Medulla oblongata (tissue), 1 donor: Measurements from ENCODE around the gene FLG2.

ENCODE experiments used
- DNase-seq: peaks from one replicate; pipeline ENCODE4 v3.0.0-alpha.2; 2015; ENCODE audit errors: extremely low spot score

Gene FLG2

DNA sequence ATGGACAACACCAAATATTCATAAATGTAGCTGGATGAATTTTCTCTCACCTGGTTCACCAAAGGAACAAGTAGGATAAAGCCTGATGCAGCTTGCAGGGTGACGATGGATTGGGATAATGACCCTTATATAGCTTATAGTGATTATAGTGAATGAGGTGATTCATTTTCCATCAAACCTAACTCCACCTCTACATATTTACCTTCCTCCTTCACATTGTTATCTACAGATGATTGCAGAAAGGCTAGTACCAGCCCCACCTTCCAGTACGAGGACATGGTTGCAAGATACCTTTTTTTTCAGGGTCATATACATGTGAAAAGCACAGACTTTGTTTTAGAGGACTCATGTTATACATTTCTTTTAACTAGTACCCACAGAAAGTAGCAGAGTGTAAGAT is at the start of gene FLG2:
Gene FLG2, minus strand, starts transcription at position 101 of the 400 bp plus-strand sequence. CDS start 1,122 bp downstream, outside the sequence.
- no peak for DNase-seq

DNA sequence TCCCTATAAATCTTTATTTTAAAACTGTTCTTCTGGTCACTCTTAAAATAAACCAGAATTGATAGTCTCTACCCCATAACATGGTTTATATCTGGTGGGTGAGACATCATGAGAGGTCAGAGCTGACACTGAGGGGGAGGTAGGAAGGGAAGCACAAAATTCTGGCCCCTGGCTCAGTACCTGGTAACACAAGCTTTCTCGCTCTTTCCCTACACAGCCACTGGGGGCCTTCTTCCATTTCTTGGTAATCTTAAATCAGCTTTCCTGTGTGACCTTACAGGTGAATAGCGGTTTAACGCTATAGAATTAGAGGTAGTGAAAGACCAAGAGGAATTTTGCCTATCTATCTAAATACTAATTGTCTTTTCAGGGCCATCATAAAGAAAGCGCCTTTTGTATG is 48.9 kb upstream of the FLG2 start:
- no peak for DNase-seq

DNA sequence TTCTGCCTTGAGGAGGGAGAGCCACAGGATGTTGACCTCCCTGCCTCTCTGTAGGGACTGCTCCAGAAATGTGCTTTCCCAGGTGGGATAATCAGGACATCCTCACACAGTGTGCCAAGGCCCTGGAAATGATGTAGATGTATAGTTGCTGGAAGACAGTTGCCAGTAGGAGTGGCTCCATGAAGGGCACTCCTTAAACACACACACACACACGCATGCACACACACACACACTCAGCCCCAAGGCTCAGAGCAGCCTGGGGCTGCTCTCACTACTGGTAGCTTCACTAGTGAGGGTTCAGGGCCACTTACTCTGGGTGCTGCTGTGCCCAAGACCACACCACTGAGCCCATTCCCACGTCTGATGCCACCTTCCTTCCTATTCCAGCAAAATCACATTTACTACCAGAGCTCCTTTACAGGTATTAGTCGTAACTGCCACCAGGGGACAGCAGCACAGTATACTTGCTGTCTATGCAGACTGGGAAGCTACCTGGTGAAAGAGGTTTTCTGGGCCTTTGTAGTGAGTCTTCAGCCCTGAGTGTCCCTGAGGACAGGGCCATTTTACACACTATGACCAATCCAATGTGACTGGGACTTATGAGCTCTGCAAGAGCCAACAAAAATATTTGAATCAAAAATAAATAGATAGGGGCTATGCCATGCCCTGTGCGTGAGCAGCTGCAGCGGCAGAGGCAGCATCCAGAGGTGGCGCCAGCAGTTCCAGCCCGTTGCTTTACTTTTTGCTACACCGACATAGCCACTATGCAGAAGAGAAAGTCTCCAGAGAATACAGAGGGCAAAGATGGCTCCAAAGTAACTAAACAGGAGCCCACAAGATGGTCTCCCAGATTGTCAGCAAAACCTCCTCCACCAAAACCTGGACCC is 39.2 kb upstream of the FLG2 start:
- no peak for DNase-seq

DNA sequence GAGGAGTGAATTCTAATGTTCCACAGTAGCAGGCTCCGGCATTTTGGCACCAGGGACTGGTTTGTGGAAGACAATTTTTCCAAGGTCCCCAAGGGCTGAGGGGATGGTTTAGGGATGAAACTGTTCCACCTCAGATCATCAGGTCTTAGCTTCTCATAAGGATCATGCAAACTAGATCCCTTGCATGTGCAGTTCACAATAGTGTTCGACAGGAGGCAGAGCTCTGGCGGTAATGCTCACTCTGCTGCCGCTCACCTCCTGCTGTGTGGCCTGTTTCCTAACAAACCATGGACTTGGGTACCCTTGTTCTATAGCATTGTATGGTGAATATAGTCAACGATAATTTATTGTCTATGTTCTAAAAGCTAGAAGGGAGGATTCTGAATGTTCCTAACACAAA is 37.7 kb upstream of the FLG2 start:
- DNase-seq = no peak

DNA sequence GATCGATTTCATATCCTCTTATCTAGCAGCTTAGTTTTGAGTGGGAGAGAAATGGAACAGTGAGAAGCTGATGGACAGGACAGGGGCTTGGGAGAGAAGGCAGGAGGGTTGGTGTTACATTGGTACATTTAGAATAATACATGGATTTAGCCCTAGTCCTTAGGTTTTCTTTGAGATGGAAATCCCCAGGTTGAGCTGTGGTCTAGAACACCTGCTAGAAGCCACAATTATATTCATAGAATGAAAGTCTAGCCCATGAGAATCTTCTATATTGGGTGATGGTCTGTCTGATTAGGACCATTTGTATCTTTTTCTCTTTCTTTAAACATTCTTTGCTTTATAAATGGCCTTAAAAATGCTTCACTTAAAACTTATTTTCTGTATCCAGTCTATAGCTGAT is 34.3 kb upstream of the FLG2 start:
- DNase-seq = no peak

DNA sequence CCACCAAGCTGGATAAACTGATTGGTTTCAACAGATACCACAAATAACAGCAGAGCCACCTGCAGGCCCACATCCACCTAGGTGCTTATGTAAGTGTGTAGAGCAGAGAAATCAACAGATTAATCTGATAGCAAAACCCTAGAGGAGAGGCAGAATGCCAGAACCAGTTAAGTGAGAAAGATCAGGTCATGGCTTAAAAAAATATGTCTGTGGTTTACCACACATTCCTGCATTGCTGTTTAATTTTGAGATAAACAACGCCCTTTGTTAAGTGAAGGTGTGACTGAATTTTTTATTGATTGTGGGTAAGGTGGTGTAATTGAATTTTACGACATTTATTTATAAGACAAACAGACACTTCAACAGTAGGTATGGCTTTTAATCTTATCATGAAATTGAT is 33.1 kb upstream of the FLG2 start:
- no peak for DNase-seq

DNA sequence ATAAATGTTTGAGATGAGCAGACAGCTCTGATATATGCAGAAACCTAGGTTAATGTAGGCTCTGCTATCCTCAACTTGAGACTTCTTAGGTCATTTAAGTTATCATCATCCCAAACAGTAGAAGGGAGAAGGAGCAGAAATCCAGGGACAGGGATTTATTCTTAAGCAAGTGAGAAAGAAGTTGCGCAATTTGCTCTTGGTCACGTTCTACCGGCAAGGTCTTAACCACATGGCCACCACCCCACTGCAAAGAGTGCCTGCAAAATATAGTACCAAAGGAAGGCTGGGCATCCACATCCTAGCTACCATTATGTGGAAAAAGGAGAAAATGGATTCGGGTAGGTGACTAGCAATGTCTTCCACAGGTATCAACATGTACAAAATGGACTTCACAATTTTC is 29.1 kb upstream of the FLG2 start:
- DNase-seq = no peak

DNA sequence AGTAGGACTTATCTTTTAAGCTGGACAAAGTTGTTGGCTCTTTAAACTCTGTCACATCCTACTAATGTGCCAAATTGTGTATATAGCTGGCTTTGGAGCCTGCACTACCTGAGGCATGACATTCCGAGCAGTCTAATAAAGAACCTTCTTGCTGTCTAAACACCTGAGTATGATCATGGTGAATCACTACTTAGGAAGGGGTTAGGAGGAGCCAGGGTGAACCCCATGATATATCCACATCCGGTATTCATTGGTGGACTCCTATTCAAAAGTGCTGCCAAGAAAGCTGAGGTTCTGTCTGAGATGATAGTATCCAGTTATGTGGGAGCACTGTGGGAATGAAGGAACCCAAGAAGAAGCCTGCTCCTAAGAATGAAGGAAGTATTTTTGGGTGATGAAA is 27.1 kb upstream of the FLG2 start:
- no peak for DNase-seq

DNA sequence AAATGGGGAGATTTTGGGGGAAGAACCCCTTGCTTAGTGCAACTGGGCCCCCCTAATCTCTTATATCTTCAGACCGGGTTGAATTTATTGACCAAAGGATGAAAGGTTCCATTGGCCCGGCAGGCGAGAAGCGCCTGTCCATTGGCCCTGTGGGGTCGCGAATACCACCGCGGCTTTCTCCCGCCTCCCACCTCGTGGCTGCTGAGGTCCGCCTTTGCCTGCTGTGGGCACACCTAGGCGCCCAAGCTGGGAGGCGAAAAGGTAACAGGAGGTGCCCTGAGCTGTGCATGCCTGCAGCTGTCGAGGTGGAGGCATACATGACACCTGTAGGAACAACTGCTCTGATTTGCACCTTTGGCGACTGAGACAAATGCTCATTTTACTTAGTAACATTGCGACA is 21.1 kb upstream of the FLG2 start:
- DNase-seq = no peak

DNA sequence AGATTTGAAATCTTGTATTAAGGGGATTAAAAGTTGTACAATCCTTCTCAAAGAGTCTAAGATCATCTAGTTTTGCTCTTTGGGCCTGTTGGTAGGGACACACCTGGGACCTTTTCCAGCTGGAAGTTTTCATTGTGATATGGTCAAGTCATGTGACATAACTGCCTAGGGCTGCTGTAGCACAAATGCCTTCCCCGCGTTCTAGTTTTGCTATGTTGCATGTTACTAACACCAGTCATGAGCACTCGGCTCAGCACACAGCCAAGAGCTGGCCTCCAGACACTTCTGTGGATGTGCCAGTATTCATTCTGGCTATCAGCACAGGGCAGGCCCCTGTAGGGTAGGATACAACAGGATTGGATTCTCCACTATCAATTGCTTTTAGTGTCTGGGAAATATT is 14.6 kb upstream of the FLG2 start:
- DNase-seq = no peak

DNA sequence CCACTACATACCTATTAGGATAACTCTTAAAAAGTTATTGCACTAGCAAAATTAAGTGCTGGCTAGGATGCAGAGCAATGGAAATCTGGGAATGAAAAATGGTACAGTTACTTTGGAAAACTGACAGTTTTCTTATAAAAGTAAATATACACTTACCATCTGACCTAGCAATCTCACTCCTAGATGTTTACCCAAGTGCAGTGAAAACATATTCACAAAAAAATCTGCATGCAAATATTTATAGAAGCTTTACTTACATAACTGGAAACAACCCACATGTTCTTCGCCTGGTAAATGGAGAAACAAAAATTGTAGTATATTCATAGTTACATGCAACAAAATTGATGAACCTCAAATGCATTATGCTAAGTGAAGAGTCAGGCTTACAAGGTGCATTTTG is 12.9 kb upstream of the FLG2 start:
- no peak for DNase-seq

DNA sequence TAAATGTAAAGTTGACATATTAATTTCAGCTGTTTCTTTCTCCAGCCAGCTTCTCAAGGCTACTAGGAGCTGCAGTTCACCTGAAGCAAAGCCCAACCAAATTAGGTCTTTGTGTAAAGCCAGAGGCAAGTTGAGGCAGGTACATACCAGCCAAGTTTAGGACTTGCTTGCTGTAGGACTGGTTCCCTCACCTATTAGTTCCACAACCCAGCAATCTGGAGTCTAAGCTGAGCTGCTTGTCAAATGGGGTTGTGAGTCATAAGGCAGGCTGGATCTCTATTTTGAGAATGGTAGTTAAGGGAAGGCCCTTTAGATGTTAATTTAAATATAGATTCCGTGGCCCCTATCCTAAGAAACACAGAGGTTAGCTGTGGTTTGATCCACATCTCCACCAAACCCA is 7.6 kb upstream of the FLG2 start:
- DNase-seq = no peak

DNA sequence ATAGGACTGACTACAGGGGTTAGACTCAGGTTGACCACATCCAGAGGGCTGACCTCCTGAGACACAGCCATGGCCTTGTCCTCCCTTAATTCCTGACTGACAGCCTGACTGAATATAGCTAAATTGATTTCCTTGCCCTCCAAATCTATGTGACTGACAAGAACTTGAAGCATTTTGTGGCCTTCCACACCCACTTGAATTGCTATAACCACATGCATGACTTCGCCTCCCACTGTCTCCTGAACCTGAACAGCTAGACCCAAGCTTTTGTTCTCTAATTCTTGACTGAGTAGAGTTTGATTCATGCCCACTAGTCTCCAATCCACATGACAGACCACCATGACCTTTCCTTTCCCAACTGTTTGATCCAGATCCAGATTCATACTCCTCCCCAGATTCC is 3.1 kb downstream of the FLG2 start:
- DNase-seq = no peak

DNA sequence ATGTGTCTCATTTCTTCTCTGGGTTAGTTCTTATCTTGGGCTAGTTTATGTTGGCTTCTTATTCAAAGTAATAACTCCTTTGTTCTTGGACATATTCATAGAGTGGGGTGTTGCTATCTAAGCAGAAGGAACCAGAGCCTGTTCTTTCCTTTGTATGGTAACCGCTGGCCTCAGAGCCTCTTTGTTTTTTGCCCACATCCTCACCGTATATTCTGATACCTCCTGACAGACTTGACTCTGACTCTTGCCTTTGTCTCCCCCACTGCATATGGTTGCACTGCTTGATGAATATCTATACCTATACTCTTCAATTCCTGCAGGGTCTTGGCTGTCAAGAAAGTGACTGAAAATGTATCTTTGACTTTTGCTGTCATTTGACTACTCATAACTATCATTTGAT is 10.2 kb downstream of the FLG2 start:
- DNase-seq = no peak

DNA sequence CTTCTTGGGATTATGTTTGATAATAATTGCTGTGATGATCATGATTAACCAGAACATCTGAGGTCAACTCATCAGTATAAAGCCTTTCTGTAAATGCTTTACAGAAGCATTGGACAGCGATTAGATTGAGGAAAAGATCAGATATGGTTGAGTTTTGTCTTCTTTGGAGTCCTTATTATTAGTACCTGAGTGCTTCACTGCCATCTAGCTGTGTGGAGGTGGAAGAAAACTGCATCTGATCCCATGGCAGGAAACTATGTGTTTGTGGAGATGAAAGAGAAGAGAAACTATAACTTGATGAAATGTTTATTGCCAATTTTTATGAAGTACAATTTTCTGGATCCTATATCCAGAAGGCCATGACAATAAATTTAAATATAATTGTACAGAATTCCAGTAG is 11.4 kb downstream of the FLG2 start:
- DNase-seq = no peak

DNA sequence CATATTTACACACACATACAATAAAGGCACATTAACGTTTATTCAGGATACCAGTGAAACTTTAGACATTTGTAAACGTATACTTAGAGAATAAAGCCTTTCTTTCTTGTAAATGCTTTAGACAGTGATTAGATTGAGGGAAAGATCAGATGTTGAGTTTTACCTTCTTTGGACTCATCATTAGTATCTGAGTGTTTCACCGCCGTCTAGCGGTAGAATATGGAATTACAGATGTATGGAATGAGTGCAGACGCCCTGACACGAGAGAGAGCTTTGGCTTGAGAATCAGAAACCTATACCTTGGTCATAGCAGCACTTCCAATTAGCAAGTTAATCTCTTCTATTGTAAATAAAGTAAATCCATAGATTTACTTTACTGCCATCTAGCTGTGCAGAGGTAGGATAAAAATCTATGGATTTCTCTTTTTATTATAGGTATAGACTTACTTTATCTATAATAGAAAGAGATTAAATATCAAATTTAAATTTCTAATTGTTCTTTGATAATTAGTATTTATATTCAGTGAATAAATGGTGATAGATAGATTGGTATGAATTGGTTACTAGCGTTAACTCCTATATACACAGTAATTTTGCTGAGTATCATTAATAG is 12.6 kb downstream of the FLG2 start:
- peak; percentile 81 for DNase-seq

DNA sequence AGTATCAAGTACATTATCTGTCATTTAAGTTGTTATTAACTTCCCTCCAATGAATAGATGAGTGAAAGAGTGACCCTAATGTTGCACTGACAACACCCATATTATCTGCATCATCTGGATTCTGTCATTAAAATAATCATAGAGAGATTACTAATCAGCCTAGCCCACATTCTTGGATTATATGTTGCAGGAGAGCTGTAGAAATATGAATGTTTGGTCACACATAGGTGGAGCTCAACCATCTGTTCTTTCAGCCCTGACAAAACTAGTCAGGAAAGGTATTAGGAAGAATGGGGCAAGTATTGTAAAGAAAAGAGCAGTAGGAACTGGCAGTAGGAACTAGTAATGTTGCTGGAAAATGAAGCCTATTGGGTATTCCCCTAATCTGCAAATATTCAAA is 15.4 kb downstream of the FLG2 start:
- no peak for DNase-seq

DNA sequence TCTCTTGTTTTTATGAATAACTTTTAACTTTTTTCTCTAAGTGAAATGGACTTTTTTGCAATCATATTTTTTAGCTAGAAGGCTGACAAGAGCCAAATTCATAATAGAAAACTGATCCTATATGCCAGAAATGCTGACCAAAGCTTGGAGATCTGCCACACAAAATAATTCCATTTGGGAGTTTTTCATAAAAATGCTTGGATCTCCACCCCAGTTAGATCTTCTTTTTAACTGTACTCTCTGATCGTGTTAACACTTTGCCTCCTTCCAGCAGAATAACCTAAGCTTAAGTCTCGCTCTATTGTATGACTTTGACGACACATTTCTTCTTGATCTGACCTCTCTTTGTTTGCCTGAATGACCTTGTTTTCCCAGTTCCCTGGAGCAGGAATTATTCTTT is 16.8 kb downstream of the FLG2 start:
- DNase-seq = no peak

DNA sequence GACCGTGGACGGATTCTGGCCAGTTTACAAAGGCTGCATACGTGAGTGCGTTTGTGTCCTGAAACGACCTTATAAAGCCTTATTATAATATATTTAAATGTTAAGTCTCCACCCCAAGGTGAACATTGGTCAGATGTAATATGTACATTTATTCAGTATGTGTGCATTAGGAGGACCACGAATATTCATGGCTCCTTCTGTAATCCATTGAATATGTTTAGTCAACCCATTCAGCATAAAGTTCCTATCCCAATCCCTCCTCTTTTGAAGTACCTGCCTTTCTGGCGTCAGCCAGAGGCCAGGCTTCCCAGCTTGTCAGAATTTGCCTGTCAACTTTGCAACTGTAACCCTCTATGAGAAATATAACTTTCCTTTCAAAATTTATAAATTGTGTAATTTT is 24.4 kb downstream of the FLG2 start:
- no peak for DNase-seq

DNA sequence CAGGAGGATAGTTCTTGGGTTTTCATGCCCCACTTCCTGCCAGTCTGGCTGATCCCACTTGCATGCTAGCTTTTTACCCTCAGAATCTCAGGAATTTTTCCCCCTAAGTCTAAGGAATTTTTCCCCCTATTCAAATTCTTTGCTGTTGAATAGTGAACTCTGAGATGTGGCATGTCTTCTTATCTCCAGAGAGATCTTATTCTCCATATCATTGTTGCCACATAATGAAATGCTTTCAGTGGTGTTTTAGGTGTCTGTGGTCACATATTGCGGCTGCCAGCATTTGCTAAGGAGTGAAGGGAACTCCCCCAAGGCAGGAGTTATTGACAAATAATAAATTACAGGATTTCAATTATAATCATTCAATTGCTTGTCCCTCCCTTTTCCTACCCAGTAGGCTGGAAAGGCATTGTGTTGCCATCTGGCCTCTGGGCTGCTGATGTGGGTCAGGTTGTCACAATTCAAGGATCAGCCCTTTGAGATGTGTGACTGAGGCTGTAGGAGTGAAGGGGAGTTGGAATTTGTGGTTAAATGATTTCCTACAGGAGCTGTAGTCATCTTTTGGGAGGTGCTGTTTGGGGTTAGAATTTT is 30.9 kb downstream of the FLG2 start:
- DNase-seq = no peak

DNA sequence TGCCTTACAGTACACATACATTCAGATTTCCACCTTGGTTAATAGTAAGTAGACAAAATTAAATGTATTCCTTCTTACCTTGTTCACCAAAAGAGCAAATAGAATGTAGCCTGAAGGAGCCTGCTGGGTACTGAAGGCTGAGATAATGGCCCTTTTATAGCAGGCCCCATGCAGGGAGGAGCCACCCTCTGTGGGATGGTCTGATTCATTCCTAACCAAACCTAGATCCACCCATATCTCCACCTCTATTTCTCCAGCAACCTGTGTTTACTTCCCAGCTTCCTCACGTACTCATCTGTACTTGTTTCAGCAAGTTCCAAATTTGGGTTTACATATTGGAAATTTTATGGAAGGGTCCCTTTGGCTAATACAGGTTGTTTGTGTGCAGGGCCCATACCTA is 34.7 kb downstream of the FLG2 start, which contains the start of gene FLG:
Gene FLG, minus strand, starts transcription at position 129 of the 400 bp plus-strand sequence. CDS start 9,783 bp downstream, outside the sequence.
- DNase-seq = no peak

DNA sequence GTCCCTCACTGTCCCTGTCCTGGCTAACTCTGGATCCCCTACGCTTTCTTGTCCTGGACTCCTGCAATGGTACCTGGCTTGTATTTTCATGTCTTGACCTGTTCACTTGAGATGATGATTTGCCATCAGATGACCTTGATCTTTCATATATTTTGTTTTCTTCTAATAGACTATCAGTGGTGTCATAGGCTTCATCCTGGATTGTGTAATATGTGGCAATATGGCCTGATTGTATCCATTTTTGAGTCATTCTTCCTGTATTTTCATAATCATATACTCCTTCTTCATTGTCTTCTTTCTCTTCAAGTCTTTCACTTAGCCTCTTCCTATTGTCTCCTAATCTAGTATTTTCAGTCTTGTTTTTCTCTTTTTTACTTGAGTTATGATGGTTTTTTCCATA is 45.8 kb downstream of the FLG2 start:
- DNase-seq = no peak

DNA sequence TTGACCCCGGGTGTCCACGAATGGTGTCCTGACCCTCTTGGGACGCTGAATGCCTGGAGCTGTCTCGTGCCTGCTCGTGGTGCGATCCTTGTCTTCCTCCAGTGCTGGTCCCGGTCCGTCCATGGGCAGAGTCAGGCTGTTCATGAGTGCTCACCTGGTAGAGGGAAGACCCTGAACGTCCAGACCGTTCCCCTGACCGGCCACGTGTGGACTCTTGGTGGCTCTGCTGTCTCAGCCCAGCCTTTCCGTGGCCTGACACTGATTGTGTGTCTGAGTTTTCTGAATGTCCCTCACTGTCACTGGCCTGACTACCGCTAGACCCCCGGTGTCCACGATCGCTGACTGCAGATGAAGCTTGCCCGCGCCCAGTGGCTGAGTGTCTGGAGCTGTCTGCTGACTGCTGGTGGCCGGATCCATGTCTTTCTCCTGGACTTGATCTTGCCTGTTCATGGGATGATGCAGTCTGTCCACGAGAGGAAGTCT is 46.4 kb downstream of the FLG2 start:
- no peak for DNase-seq
